ENCODE results near the gene PTPRN2. TPM values are rescaled to one million over a fixed set of nuclear protein-coding genes. Genes with fewer than 3 reads are reported as not detected.
A peak's percentile ranks its signal among the peaks of the same experiment; 100 is the strongest.

Gene PTPRN2
- total and polyA plus RNA-seq, 2 of the 8 experiments (the other 6 are each of a cell fraction or from before 2014, with no cell fraction given), result 2.6 to 4.5 TPM

GRCh38 chr7:157834501-157835163, 753.0 kb downstream of the PTPRN2 start:
- H3K27me3 ChIP-seq (replicated peaks in 1 of 4; ENCODE audit: control insufficient read depth in 3 of 4, extremely low read depth in 1 of 4, insufficient read depth in 3 of 4, low read length in 3 of 4), result peaks cover 0 to 2% (median 0%) of the 10 kb centered on the region in 4 experiments; a peak in 3 of 7 replicates
- H3K4me1 ChIP-seq (replicated peaks in 1 of 4; ENCODE audit: control insufficient read depth in 3 of 4, insufficient read depth in 4 of 4, low read length in 3 of 4), result peaks cover 0 to 16% (median 11%) of the 10 kb centered on the region in 4 experiments; a peak in 5 of 7 replicates
- peak overlapping the region; percentile 17; the same call in 1 of the 2 replicates for H2BK12ac ChIP-seq (ENCODE audit: low read depth, low read length)
- H3K79me2 ChIP-seq (ENCODE audit: control insufficient read depth in 1 of 2, insufficient read depth in 2 of 2, low read length in 2 of 2), result no peaks in the 10 kb centered on the region
- peak overlapping the region; percentile 38 for H4K91ac ChIP-seq (replicated peaks; ENCODE audit: insufficient read length, low read length)
- no peak overlapping the region for H3K27ac ChIP-seq (ENCODE audit: low read depth, low read length)
- H4K20me1 ChIP-seq (replicated peaks in 1 of 2; ENCODE audit: control insufficient read depth in 1 of 2, insufficient read depth in 2 of 2, low read length in 2 of 2), result peaks cover 0 to 2% of the 10 kb centered on the region in 2 experiments
- no peak overlapping the region for H4K5ac ChIP-seq (ENCODE audit: insufficient read length, low read depth, low read length)
- no peak overlapping the region for H2BK120ac ChIP-seq (replicated peaks; ENCODE audit: low read depth, low read length)
- ChIA-PET POLR2A (ENCODE audit: partially characterized antibody) (no interaction called here), CTCF (ENCODE audit: partially characterized antibody) (no interaction called here)
- H3K4ac ChIP-seq (replicated peaks; ENCODE audit: insufficient read length, low read depth, low read length), result no peak overlapping the region
- H3K14ac ChIP-seq (ENCODE audit: insufficient read length), result no peak overlapping the region
- no peak overlapping the region for H2BK5ac ChIP-seq (ENCODE audit: low read depth, low read length)
- no peak overlapping the region for H3K4me3 ChIP-seq (ENCODE audit: extremely low read depth in 1 of 4, insufficient read depth in 2 of 4, low read depth in 3 of 4, low read length in 4 of 4)
- no peak overlapping the region for H4K8ac ChIP-seq (ENCODE audit: extremely low read depth, insufficient read depth, low read length)
- H2AFZ ChIP-seq (ENCODE audit: low read length), result no peak overlapping the region
- WGBS, 2 experiments (ENCODE audit: extremely low coverage in 1 of 2, insufficient coverage in 1 of 2, insufficient read length in 1 of 2, insufficient replicate concordance in 2 of 2, low coverage in 1 of 2, low lambda C conversion rate in 2 of 2, missing lambda C conversion rate in 1 of 2), result 85% methylated on average over 20 of the region's 20 CpGs; no CpG with 5 or more reads in 1 of the 2 experiments
- H2AK5ac ChIP-seq (ENCODE audit: low read depth, low read length), result no peak overlapping the region
- H2BK15ac ChIP-seq (ENCODE audit: low read length), result no peak overlapping the region
- no peak for DNase-seq (ENCODE audit: low read depth in 1 of 2, low spot score in 2 of 2)
- peaks cover 0 to 1% of the 10 kb centered on the region in 2 experiments; a peak in 2 of 4 replicates for H3K9me3 ChIP-seq (ENCODE audit: insufficient read depth in 2 of 2, low read depth in 1 of 2, low read length in 1 of 2)
- H3K36me3 ChIP-seq (ENCODE audit: control insufficient read depth in 2 of 4, insufficient read depth in 4 of 4, low read length in 3 of 4), result no peaks in the 10 kb centered on the region; a peak in 1 of 8 replicates
- no peak overlapping the region for H3K23ac ChIP-seq (ENCODE audit: insufficient read length)
- no peak overlapping the region for H3K9ac ChIP-seq (replicated peaks in 1 of 4; ENCODE audit: extremely low read depth in 1 of 4, low read depth in 3 of 4, low read length in 3 of 4)
- peak overlapping the region in 1 of 2 experiments; percentile 44; a peak in 2 of 4 replicates for H3K4me2 ChIP-seq (ENCODE audit: insufficient read depth in 1 of 2, low read depth in 2 of 2, low read length in 2 of 2)
- no peaks in the 10 kb centered on the region for H3K79me1 ChIP-seq (ENCODE audit: low read depth, low read length)
- peaks cover 9% of the 10 kb centered on the region for H3K23me2 ChIP-seq (ENCODE audit: low read depth, low read length)
- H3K18ac ChIP-seq (ENCODE audit: extremely low read depth, low read length), result peak overlapping the region; percentile 48; the same call in 1 of the 2 replicates
- FAIRE-seq, result no peak
- no peak overlapping the region for H3K56ac ChIP-seq (replicated peaks; ENCODE audit: insufficient read length, low read depth, low read length)
- no peak for TF ChIP-seq CHD1 (IDR thresholded peaks at IDR 0.05; ENCODE audit: low read depth, low read length)
- no peak for TF ChIP-seq NRF1 (IDR thresholded peaks at IDR 0.05; ENCODE audit: low read depth, low read length)
- TF ChIP-seq TBP (IDR thresholded peaks at IDR 0.05; ENCODE audit: low read depth, low read length), result no peak
- H2BK20ac ChIP-seq (ENCODE audit: low read length), result no peak overlapping the region

Data from H1 (cell line).